ACHN (cell line): ENCODE results near the gene SLC25A47.
A peak's percentile ranks its signal among the peaks of the same experiment; 100 is the strongest.
"Not testable (repeated sequence)": the region's sequence is repeated elsewhere in the genome, so short reads cannot be mapped to it uniquely, and the experiment has no call there.

Experiments used
- DNase-seq: peaks from one replicate; pipeline ENCODE4 v3.0.0-alpha.2; 2015
- in situ Hi-C: cut with HindIII; loops from 2 replicates; pipeline ENCODE4 v1.10.0; 2017; ENCODE audit warnings: low sequenced_read_pairs, low pct_ligation_motif_present, low pct_unique_long_range_greater_than_20kb

The SLC25A47 gene, protein sequence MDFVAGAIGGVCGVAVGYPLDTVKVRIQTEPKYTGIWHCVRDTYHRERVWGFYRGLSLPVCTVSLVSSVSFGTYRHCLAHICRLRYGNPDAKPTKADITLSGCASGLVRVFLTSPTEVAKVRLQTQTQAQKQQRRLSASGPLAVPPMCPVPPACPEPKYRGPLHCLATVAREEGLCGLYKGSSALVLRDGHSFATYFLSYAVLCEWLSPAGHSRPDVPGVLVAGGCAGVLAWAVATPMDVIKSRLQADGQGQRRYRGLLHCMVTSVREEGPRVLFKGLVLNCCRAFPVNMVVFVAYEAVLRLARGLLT

DNA sequence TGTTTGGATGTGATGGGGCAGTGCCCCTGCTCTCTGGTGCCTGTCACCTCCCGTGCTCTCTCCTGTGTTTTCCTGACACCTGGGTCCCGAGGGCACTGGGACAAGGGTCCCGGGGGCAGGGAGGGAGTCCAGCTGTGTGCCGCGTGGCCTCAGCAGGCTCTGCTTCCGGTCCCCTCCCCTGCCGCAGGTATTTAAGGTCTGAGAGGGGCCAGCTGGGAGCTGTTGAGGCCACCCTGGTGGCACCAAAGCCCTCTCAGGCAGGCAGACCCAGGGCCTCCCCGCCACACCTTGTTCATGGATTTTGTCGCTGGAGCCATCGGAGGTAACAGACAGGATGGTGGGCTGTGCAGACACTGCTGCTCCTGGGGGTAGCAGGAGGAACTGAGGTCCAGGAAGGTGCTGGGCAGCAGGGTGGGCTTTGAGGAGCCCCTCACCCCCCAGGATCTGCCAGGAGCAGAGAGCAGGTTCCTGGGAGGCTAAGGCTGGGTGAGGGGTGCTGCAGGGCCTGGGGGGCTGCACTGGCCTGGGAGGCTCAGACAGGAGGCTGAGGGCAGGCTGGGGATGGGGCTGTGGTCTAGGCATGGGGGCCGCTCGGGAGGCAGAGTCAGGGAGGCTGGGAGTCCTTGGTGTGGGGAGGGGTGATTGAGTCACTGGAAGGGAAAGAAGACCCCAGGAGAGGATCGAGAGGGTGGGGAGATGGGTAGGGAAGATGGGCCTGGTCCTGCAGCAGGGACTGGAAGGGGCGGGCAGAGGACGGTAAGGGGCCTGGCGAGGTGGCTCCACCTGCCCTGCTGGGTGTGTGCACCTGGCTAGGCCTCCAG lies at the start of gene SLC25A47:
Gene SLC25A47 (plus strand): TSS at position 219 of the 821 bp plus-strand sequence. CDS start 76 bp downstream, at position 295.
- in situ Hi-C loops = no loop called here
- DNase-seq = no peak

DNA sequence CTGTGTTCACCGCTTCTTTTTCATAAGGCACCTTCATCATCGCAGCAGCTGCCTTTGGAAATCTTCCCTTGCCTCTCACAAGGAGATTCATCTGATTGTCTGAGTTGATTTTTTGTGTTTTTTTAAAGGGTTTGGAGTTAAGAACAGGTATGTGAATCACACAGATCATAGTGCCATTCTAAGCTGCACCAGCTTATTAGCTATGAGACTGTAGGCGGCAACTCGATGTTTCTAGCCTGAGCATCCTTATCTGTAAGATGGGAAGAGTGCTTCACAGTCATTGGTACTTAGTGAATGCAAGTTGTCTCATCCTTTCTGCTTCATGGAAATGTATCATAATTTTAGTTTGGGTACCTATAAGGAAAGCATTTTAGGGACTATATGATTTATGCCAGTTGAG lies 48.9 kb upstream of the SLC25A47 start:
- in situ Hi-C loops = no loop called here
- DNase-seq = no peak

DNA sequence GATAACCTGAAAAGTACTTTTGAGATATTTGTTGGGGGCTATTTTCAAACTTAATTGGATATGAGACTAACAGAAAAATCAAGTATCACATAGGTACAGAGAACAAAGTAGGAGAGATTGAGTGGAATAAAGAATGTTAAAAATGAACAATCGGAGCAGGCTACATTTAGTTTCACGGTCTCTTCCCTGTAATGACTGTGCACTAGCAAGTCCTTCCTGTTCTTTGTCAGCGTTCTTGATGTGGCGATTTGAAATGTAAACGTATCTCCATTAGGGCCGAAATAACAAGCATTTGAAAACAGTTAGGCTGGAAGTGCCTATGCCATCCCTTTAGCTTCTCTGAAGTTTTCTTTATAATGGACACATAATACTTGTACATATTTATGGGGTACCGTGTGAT lies 47.9 kb upstream of the SLC25A47 start:
- in situ Hi-C loops = no loop called here
- DNase-seq = no peak

DNA sequence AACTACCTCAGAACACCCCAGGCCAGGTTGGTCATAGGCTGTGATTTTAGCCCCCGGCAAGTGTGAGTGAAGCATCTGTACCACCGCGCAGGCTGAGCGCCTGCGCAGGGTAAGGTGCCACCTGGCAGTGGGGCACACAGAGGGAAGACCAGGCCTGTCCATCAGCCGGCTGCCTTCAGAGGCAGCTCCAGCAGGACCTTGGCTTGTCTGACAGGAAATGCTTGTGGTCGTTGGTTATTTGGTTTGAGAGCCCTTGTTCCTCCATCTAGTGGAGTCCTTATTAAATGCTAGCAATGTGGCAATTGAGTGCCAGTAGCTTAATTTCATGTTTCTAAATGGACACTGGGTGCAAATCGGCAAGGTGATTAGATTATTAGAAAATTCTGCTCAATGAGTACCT lies 44.4 kb upstream of the SLC25A47 start:
- in situ Hi-C loops = no loop called here
- peak; percentile 23 for DNase-seq

DNA sequence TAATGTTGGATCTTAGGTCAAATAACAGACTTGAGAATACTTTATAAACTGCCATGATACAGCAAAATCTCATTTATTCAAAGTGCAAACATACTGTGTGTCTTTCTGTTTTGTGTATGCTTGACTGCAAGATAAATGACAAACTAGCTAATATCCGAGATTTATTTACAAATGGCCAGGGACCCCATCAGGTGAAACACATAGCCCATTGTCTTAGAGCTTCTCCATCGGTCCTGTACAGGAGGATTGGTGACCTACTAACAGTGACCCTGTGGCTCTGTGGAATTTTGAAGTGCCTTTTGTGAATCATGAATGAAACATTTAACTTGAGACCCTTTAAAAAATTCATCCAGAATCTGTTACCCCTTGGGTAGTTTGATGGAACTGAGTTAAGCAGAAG lies 44.0 kb upstream of the SLC25A47 start:
- in situ Hi-C loops = no loop called here

DNA sequence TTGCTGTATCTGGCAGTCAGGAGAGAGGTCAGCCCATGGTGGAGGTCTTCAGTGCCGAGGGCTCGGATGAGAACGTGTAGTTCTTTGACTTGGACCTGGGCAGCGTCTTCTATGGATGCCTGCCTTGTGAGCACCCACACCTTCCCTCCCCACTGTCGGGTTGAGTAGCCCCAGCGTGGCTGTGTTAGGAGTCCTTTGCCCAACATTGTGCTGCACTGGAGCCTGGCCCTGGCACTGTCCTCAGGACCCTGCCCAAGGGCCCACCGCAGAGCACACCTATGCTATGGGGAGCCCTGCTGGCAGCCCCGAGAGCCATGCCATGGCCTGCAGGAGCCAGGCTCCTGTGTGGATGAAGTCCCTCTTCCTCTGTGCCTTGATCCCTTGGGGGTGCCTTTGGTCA lies 43.6 kb upstream of the SLC25A47 start:
- in situ Hi-C loops = no loop called here
- no peak for DNase-seq

More for the DNA sequence above, 44.0 kb upstream of the SLC25A47 start:
- DNase-seq = no peak

DNA sequence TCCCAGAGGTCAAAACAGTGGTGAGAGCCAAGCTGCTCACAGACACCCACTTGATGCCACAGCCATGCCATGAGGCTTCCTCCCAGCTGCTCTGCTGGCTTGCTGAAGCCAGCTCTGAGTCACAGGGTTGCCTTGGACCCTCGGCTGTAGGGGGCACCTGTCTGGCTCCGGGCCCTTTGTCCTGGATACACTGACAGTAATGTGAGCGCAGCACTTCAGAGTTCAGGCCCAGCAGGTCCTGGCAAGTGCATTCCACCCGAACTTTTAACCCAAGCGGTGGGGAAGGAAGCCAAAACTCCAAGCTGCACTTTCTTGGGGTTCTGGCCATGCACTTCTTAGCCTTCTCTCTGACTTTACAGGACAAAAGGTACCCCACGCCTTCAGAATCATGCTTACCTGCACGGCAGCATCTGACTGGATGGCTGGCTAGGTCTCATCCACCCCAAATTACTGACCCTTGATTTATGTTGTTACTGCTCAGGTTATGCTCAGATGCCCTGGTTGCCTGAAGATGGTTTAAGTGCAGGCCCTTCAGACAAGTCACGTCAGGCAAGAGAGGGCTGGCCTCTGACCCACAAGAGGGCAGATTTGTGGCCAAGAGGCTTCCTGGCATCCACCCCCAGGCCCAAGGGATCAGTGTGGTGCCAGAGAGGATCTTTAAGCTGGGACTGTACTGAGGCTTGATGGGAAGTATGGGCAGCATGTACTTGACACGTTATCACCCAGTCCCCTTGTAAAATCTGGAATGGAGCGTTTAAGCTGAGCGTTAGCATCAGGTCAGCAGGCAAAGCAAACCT lies 41.7 kb upstream of the SLC25A47 start:
- in situ Hi-C loops = no loop called here
- DNase-seq = no peak

DNA sequence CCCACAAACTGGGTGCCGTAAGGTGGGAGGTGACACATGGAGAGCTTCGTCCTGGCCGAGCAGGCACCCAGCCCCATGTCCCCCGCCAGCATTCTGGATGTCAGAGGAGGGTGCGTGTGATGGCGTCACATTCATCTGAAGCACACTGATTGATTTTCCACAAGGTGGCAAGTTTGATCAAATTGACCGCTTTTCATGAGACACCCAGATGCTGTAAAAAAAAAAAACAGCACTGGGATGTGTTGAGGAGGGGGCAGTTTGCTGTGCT lies 41.1 kb upstream of the SLC25A47 start:
- in situ Hi-C loops = no loop called here
- DNase-seq = no peak

DNA sequence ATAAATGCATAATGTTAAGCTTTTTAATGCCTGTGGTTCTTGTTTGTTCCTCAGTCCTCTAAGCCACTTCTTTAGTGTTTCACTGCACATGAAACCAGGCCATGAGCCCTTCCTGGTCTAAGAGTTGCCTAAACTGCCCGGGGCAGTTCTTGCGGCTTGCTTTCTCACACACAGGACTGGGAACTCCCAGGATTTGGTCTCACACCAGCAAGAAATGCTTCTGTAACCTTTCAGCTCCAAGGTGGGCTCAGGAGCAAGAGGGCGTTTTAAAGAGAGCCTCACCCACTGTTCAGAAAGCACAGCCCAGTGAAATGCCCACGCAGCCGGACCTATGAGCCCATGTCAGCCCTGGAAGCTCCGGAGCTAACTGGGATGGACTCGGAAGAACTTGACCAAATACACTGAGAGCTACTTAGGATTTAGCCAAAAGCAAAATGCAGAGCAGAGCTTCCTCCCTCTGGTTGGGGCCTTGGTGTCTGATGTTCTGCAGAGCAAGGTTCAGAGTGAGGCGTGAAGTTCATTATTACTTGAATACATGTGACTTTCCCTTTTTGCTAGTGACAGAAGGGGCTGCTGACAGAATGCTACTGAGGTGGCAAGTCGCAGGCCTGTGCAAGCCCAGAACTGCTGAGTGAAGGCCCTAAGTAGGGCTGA lies 40.2 kb upstream of the SLC25A47 start:
- in situ Hi-C loops = no loop called here
- no peak for DNase-seq

DNA sequence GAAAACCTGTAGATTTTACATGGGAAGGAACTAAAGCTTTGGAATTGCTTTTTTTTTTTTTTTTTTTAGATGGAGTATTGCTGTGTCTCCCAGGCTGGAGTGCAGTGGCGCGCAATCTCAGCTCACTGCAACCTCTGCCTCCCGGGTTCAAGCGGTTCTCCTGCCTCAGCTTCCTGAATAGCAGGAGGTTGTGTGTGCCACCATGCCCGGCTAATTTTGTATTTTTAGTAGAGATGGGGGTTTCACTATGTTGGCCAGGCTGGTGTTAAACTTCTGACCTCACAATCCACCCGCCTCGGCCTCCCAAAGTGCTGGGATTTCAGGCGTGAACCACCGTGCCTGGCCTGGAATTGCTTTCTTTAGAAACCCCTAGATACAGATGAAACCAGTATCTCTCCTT lies 39.7 kb upstream of the SLC25A47 start:
- in situ Hi-C loops, DNase-seq: not testable (repeated sequence)

DNA sequence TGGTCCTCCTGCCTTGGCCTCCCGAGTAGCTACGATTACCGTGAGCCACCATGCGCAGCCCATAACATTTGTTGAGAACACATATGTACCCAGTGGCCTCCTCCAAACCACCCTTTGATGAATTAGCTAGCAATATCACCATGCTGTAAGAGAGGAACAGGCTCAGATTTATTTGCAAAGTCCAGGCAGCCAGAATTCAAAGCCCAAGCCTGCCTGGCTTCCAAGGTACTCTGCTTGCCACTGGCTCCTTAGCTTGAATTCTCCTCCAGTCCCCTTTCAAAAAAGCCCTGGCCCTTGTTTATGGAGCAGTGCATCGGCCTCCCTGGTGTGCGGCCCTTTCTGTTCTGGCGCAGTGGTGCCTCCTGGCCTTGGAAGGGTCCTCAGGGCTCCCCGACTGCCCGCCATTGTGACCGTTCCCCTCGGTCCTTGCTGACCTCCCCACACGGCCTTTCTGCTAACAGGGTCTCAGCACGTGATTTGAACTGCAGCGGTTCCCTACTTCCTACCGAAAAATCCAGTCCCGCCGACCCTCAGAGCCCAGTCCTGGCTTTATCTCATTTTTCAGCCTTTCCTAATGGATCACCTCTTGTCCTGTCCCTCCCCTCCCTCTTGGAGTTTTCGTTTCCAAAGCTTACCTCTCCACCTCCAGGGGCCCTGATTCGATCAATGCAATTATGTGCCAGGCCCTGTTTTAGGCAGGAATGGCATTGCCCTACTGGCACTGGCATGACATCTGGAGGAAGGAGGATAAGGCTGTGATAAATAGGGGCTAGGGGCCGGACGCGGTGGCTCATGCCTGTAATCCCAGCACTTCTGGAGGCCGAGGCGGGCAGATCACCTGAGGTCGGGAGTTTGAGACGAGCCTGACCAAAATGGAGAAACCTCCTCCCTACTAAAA lies 38.9 kb upstream of the SLC25A47 start:
- in situ Hi-C loops = no loop called here
- DNase-seq = no peak

DNA sequence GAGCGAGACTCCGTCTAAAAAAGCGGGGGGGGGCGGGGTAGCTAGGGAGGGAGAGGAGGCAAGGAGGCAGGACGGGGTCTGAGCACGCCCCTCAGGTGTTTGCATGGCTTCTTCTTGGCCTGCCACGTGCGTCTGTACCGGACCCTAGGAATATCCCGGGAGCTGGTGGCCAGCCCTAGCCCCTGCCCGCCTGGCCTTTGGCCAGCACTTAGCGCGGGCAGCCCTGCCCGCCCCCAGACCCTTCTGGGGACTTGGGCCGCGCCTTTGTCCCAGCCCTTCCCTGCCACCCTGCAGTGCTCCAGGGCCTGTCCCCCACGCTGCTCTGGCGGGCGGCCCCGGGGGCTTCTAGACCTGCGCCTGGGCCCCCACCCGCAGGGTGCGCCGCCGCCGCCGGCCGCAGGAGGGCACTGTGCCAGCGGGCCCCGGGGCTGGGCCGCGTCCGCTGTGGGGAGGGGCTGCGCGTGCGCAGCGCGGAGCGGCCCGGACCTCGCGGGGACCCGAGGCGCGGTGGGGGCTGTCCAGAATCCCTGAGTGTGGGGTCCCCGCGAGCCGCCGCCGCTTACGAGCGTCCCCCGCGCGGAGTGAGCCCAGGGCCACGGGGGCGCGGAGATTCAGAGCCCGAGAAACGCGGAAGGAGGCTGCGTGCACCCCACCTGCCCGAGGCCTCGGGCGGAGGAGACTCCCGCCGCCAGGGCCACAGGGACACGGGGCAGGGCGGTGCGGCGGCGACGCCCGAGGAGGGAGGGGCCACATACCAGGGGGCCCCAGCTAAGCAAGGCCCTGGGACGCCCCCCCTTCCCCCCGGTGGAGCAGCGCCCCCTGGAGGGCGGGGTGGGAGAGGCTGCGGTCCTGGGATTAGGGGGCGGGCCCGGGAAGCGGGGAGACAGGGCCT lies 37.9 kb upstream of the SLC25A47 start:
- in situ Hi-C loops = no loop called here

DNA sequence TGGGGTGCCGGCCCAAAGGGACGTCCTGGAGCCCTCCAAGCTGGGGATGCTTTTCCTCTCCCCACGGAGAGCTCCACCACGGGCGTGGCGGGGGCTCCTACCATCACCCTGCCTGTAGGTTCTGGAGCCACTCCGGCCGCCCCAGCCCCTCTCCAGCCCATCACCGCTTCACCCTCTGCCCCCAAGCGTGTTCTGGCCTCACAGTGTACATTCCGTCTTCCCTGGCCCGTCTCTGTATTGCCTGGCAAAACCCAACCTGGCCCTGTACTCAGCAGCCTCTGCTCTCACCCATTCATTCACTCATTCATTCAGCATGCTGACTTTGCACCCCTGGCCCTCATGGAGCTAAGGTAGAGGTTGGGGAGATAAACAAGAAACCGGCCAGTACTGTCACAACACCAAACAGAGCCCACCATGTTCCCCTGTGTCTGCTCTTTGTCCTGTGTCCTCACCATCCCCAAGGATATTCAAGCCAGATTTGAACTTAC lies 37.2 kb upstream of the SLC25A47 start:
- in situ Hi-C loops = no loop called here
- DNase-seq = no peak

More for the DNA sequence above, 37.9 kb upstream of the SLC25A47 start:
- peak; percentile 64 for DNase-seq

DNA sequence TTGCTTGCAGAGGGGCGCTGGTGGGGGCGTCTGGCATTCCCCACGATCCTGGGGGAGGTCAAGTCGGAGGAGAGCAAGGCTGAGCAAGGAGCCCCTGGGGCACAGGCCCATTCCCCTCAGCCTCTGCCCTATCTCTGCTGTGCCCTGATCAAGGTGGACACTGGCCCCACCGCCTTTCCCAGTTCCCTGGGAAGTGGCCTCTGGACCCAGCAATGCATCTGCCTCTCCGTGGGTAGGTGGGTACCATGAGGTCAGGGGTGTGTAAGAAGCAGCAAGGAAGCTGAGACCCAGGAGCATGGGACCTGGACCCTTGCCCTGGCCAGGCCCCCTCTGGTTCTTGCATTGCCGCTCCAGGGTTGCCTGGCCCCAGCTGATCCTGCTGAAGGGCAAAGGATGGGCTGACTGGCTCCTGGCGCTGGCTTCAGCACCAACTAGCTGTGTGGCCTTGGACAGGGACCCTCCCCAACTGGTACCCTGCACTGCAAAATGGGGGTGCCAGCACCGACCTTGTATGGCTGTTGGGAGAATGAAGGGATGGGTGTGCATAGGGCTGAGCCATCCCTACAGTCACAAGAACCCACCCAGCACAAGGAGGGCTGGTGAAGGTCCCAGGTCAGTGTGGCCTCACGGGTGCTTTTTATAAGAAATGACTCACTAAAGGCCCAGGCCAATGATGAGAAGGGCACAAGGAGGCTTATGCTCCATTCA lies 36.5 kb upstream of the SLC25A47 start:
- DNase-seq = no peak
- in situ Hi-C loops = no loop called here

DNA sequence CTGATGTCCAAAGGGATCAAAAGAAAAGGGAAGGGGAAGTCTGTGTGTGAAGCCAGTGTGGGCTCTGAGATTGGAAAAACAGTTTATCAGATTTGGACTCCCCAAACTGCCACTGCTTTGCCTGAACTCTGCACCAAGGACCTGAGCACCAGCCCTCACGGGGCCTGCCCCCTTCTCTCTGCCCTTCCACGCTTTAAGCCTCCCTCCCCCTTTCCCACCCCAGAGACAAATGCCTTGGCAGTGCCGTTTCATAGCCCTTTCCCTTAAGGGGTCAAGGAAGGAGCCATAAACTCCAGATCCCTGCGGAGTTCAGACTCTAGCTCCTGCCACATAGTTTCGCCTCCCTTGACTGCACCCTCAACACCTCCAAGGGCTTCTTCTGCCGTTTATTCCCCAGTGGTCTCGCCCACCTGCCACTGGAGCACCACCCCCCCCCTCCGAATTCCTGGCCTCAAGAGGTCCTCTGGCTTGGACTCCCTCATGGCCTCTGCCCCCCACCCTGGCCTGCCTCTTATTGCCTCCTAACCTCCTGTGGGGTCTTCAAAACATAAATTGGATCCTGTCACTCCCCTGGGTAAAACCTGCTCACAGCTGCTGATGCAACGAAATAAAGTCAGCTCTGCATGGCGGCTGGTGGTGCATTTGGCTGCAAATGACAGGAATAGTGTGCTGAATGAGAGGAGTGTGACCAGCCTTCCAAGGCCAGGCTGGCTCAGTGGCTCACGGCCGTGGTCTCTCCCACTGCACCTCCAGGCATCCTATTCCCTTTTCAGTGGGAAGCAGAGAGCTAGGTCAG lies 35.7 kb upstream of the SLC25A47 start:
- DNase-seq = no peak
- in situ Hi-C loops = no loop called here

DNA sequence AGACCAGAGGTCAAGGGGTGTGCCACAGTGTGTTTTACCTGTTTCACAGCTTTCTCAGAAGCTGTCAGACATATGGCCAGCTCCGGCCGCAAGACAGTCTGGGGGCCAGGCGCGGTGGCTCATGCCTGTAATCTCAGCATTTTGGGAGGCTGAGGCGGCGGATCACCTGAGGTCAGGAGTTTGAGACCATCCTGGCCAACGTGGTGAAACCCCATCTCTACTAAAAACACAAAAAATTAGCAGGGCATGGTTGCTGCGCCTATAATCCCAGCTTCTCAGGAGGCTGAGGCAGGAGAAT lies 35.2 kb upstream of the SLC25A47 start:
- in situ Hi-C loops, DNase-seq: not testable (repeated sequence)
